ENCODE measurements around the gene C1QL4.
"Not testable (repeated sequence)": the region's sequence is repeated elsewhere in the genome, so short reads cannot be mapped to it uniquely, and the experiment has no call there.

Gene C1QL4

GRCh38 chr12:49333778-49334177 lies 3.2 kb downstream of the C1QL4 start:
- DNase-seq (ENCODE audit: low read depth), result not testable (repeated sequence)

GRCh38 chr12:49332891-49333371 lies 4.1 kb downstream of the C1QL4 start:
- no peak for DNase-seq (ENCODE audit: low read depth)

GRCh38 chr12:49332441-49332861 lies 4.5 kb downstream of the C1QL4 start:
- DNase-seq (ENCODE audit: low read depth), result no peak

- peak; percentile 77 for DNase-seq (ENCODE audit: low read depth)
Measured at GRCh38 chr12:49331380-49332222, 5.4 kb downstream of the C1QL4 start.

GRCh38 chr12:49330631-49331379 lies 6.2 kb downstream of the C1QL4 start:
- no peak for DNase-seq (ENCODE audit: low read depth)

- no peak for DNase-seq (ENCODE audit: low read depth)
Measured at GRCh38 chr12:49330032-49330619, 6.9 kb downstream of the C1QL4 start.

GRCh38 chr12:49328816-49329215 lies 8.2 kb downstream of the C1QL4 start:
- no peak for DNase-seq (ENCODE audit: low read depth)

- no peak for DNase-seq (ENCODE audit: low read depth)
Measured at GRCh38 chr12:49327887-49328286, 9.1 kb downstream of the C1QL4 start.

- DNase-seq (ENCODE audit: low read depth), result no peak
Measured at GRCh38 chr12:49327368-49327767, 9.6 kb downstream of the C1QL4 start.

GRCh38 chr12:49325606-49326005 lies 11.4 kb downstream of the C1QL4 start:
- DNase-seq (ENCODE audit: low read depth), result no peak

GRCh38 chr12:49323524-49324097 lies 13.4 kb downstream of the C1QL4 start:
- no peak for DNase-seq (ENCODE audit: low read depth)

- peak; percentile 97 for DNase-seq (ENCODE audit: low read depth)
Measured at GRCh38 chr12:49322708-49323523, 14.1 kb downstream of the C1QL4 start, which contains the start of gene TROAP. Gene TROAP (plus strand): TSS chr12:49323255. CDS start chr12:49323609, 354 bp downstream.

- DNase-seq (ENCODE audit: low read depth), result no peak
Measured at GRCh38 chr12:49322367-49322707, 14.7 kb downstream of the C1QL4 start.

- not testable (repeated sequence) for DNase-seq (ENCODE audit: low read depth)
Measured at GRCh38 chr12:49320411-49321103, 16.4 kb downstream of the C1QL4 start.

- DNase-seq (ENCODE audit: low read depth), result not testable (repeated sequence)
Measured at GRCh38 chr12:49317118-49317517, 19.9 kb downstream of the C1QL4 start.

GRCh38 chr12:49314811-49315210 lies 22.2 kb downstream of the C1QL4 start:
- no peak for DNase-seq (ENCODE audit: low read depth)

GRCh38 chr12:49310451-49311000 lies 26.5 kb downstream of the C1QL4 start:
- not testable (repeated sequence) for DNase-seq (ENCODE audit: low read depth)

- DNase-seq (ENCODE audit: low read depth), result no peak
Measured at GRCh38 chr12:49309386-49309785, 27.6 kb downstream of the C1QL4 start.

- DNase-seq (ENCODE audit: low read depth), result no peak
Measured at GRCh38 chr12:49305762-49306510, 31.1 kb downstream of the C1QL4 start.

GRCh38 chr12:49304161-49304560 lies 32.8 kb downstream of the C1QL4 start:
- peak; percentile 36 for DNase-seq (ENCODE audit: low read depth)
